Activated naive CD4-positive, alpha-beta T cell treated with anti-CD3 and anti-CD28 coated beads, Interleukin-2, amount 50 U/mL, for 24 hours (primary cell): ENCODE measurements around the gene C7orf57.
"Not testable (repeated sequence)": the region's sequence is repeated elsewhere in the genome, so short reads cannot be mapped to it uniquely, and the experiment has no call there.

Experiments used
- H3K27ac Mint-ChIP-seq: one replicate; pipeline ENCODE4 v1.8.0; 2021; ENCODE audit warnings: mild to moderate bottlenecking, mixed read lengths
- H3K27me3 Mint-ChIP-seq: one replicate; pipeline ENCODE4 v1.8.0; 2021; ENCODE audit warnings: mixed read lengths
- H3K36me3 Mint-ChIP-seq: one replicate; pipeline ENCODE4 v1.8.0; 2021; ENCODE audit warnings: mixed read lengths
- H3K4me1 Mint-ChIP-seq: one replicate; pipeline ENCODE4 v1.8.0; 2021; ENCODE audit warnings: mixed read lengths
- H3K4me3 Mint-ChIP-seq: one replicate; pipeline ENCODE4 v1.8.0; 2021; ENCODE audit warnings: mild to moderate bottlenecking, mixed read lengths
- H3K9me3 Mint-ChIP-seq: one replicate; pipeline ENCODE4 v1.8.0; 2021; ENCODE audit warnings: mixed read lengths

The C7orf57 gene

DNA sequence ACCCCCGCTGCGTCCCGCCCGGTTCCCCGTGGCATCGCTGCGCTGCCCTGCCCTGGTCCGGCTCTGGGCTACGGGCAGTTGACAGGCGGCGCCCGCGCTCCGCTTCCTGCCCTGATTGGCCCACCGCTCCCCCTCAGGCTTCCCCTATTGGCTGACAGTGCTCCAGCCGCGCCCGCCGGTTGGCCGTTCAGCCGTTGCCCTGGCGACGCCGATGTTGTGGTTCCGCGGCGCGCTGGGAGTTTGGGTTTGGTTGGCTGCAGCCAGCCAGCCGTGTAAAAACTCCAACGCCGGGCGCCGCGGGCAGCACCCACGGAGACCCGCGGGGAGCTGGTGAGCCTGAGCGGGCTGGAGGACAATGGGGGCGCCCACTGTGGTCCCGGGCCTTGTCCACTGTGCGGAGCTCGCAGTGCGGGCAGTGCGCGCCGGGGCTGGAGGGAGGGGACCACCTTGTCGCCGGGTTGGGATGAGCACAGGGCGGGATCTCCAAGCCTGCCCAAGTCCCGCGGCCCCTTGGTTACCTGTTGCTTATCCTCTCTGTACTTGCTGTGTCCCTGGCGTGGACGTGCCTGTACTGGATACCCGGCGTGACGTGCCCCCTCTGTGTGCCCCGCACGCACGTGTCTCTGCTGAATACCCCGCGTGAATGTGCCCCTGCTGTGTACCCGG, at the start of gene C7orf57:
C7orf57 (plus strand) TSS at position 243 of the 666 bp plus-strand sequence. CDS start 766 bp downstream, outside the sequence.
- Mint-ChIP-seq H3K9me3 (no peaks in the 10 kb centered on the region), H3K4me1 (peaks cover 7% of the 10 kb centered on the region), H3K36me3 (no peaks in the 10 kb centered on the region), H3K27ac (peak within 1 kb of the TSS; percentile 44), H3K4me3 (peak within 1 kb of the TSS; percentile 89), H3K27me3 (peaks cover 3% of the 10 kb centered on the region)

- Mint-ChIP-seq H3K9me3 (no peaks in the 10 kb centered on the region), H3K27ac (no peak overlapping the region), H3K27me3 (no peaks in the 10 kb centered on the region), H3K4me1 (peaks cover 23% of the 10 kb centered on the region), H3K4me3 (no peak overlapping the region), H3K36me3 (no peaks in the 10 kb centered on the region)
These were observed 46.6 kb upstream of the C7orf57 start for GRCh38 chr7:47988496-47989386.

- H3K4me1 Mint-ChIP-seq: peaks cover 23% of the 10 kb centered on the region
- H3K4me3 Mint-ChIP-seq, H3K9me3 Mint-ChIP-seq, H3K27me3 Mint-ChIP-seq, H3K27ac Mint-ChIP-seq, H3K36me3 Mint-ChIP-seq: not testable (repeated sequence)
These were observed 45.5 kb upstream of the C7orf57 start for GRCh38 chr7:47989607-47990400.

- H3K36me3 Mint-ChIP-seq: no peaks in the 10 kb centered on the region
- H3K4me3 Mint-ChIP-seq: peak overlapping the region; percentile 54
- H3K9me3 Mint-ChIP-seq: no peaks in the 10 kb centered on the region
- no peak overlapping the region for H3K27ac Mint-ChIP-seq
- H3K27me3 Mint-ChIP-seq: no peaks in the 10 kb centered on the region
- peaks cover 23% of the 10 kb centered on the region for H3K4me1 Mint-ChIP-seq
These were observed 44.8 kb upstream of the C7orf57 start for GRCh38 chr7:47990592-47990991.

- Mint-ChIP-seq H3K9me3 (no peaks in the 10 kb centered on the region), H3K36me3 (no peaks in the 10 kb centered on the region), H3K4me1 (peaks cover 23% of the 10 kb centered on the region), H3K4me3 (peak overlapping the region; percentile 91), H3K27me3 (no peaks in the 10 kb centered on the region), H3K27ac (peak overlapping the region; percentile 90)
These were observed 44.1 kb upstream of the C7orf57 start for GRCh38 chr7:47991270-47991669.

DNA sequence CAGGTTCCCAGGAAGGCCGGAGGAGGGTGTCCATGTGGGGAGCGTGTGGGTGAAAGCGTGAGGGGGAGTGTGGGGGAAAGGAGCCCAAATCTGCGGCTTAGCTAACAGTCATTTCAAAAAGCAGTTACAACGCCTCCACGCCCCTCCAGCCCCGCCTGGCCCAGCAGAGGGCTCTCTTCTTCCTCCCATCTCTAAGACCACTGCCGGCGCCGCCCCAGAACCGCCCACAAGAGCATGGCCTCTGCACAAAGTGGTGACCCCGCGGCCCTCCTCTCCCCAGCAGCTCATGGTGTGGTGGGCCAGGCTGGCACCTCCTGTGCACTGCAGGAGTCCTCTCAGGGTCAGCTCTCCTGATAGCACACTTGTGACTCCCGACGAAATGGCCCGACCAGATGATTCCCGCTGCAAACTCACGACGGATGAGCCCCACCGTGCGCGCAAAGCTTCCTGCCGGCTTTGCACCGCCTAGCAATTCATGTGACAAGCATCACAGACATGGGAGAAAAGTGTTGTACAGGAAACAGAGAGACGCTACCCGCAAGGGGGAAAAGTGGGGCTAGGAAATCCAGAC, 43.5 kb upstream of the C7orf57 start:
- H3K27ac Mint-ChIP-seq: peak overlapping the region; percentile 90
- peak overlapping the region; percentile 91 for H3K4me3 Mint-ChIP-seq
- H3K36me3 Mint-ChIP-seq: no peaks in the 10 kb centered on the region
- H3K27me3 Mint-ChIP-seq: no peaks in the 10 kb centered on the region
- H3K4me1 Mint-ChIP-seq: peaks cover 23% of the 10 kb centered on the region
- no peaks in the 10 kb centered on the region for H3K9me3 Mint-ChIP-seq

DNA sequence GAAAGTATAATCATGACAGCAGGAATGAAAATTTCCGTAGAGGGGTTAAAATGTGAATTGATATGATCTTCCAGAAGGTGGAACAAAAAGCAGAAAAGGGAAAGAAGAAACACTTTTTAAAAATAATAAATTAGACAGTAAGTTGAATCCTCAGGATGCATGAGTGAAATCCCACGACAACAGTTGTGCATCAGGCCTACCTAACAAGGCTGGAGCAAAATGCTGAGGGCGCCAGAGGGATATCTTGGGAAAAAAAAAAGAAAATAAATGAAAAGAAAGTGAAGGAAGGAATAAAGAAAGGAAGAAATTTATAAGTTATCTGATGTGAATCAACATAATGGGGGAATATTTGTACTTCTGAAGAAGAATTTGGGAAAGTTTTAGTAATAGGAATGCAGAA, 42.9 kb upstream of the C7orf57 start:
- Mint-ChIP-seq H3K9me3 (no peaks in the 10 kb centered on the region), H3K4me1 (peaks cover 23% of the 10 kb centered on the region), H3K4me3 (peak overlapping the region; percentile 91), H3K27me3 (no peaks in the 10 kb centered on the region), H3K36me3 (no peaks in the 10 kb centered on the region), H3K27ac (peak overlapping the region; percentile 90)

GRCh38 chr7:47999413-47999812, 35.9 kb upstream of the C7orf57 start:
- no peaks in the 10 kb centered on the region for H3K9me3 Mint-ChIP-seq
- H3K4me1 Mint-ChIP-seq: no peaks in the 10 kb centered on the region
- H3K27me3 Mint-ChIP-seq: no peaks in the 10 kb centered on the region
- no peak overlapping the region for H3K27ac Mint-ChIP-seq
- no peak overlapping the region for H3K4me3 Mint-ChIP-seq
- H3K36me3 Mint-ChIP-seq: peaks cover 2% of the 10 kb centered on the region

GRCh38 chr7:48000164-48000563, 35.2 kb upstream of the C7orf57 start:
- not testable (repeated sequence) for H3K9me3 Mint-ChIP-seq, H3K27me3 Mint-ChIP-seq, H3K4me3 Mint-ChIP-seq, H3K27ac Mint-ChIP-seq, H3K36me3 Mint-ChIP-seq, H3K4me1 Mint-ChIP-seq

GRCh38 chr7:48004032-48004431, 31.3 kb upstream of the C7orf57 start:
- H3K4me3 Mint-ChIP-seq: no peak overlapping the region
- H3K27me3 Mint-ChIP-seq: no peaks in the 10 kb centered on the region
- H3K36me3 Mint-ChIP-seq: no peaks in the 10 kb centered on the region
- no peaks in the 10 kb centered on the region for H3K4me1 Mint-ChIP-seq
- H3K27ac Mint-ChIP-seq: no peak overlapping the region
- no peaks in the 10 kb centered on the region for H3K9me3 Mint-ChIP-seq

- H3K9me3 Mint-ChIP-seq: no peaks in the 10 kb centered on the region
- no peaks in the 10 kb centered on the region for H3K4me1 Mint-ChIP-seq
- H3K36me3 Mint-ChIP-seq: no peaks in the 10 kb centered on the region
- no peak overlapping the region for H3K4me3 Mint-ChIP-seq
- no peak overlapping the region for H3K27ac Mint-ChIP-seq
- no peaks in the 10 kb centered on the region for H3K27me3 Mint-ChIP-seq
These were observed 30.7 kb upstream of the C7orf57 start for GRCh38 chr7:48004638-48005037.

DNA sequence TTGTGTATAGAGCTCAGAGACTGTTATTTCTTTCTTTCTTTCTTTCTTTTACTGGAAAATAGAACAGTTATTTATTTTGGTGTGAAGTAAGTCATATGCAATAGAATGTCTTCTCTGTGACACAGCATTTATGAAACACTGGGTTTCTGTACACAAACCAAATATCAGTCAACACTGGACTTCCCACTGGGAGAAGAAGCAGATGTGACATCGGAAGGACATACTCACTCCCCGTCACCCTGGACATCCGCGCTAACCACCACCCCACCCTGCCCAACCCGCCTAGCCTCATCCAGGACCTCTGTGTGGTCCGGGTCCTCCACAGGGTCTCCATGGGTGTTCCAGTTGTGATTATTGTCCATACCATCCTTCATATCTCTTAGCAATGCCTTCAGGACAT, 28.5 kb upstream of the C7orf57 start:
- H3K27ac Mint-ChIP-seq: no peak overlapping the region
- no peaks in the 10 kb centered on the region for H3K9me3 Mint-ChIP-seq
- H3K36me3 Mint-ChIP-seq: no peaks in the 10 kb centered on the region
- no peaks in the 10 kb centered on the region for H3K27me3 Mint-ChIP-seq
- no peak overlapping the region for H3K4me3 Mint-ChIP-seq
- no peaks in the 10 kb centered on the region for H3K4me1 Mint-ChIP-seq

DNA sequence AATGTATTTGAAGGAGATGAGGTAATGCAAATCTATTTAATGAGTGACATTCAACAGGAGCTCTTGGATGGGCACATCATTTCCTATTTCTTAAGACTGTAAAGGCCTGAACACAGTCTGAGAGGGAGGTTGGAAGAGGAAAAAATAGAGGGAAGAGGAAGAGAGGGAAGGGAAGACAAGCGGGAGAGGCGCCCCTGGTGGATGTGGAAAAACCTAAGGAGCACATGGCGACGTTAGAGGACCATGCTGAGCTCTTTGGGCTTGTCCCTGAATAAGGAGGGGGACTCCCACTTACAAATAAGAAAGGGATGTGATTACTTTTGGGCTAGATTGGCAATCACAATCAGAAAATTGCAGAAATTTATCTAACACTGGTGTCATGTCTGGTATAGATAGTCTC, 26.1 kb upstream of the C7orf57 start:
- Mint-ChIP-seq H3K27me3 (no peaks in the 10 kb centered on the region), H3K36me3 (no peaks in the 10 kb centered on the region), H3K27ac (no peak overlapping the region), H3K4me1 (no peaks in the 10 kb centered on the region), H3K9me3 (no peaks in the 10 kb centered on the region), H3K4me3 (no peak overlapping the region)

DNA sequence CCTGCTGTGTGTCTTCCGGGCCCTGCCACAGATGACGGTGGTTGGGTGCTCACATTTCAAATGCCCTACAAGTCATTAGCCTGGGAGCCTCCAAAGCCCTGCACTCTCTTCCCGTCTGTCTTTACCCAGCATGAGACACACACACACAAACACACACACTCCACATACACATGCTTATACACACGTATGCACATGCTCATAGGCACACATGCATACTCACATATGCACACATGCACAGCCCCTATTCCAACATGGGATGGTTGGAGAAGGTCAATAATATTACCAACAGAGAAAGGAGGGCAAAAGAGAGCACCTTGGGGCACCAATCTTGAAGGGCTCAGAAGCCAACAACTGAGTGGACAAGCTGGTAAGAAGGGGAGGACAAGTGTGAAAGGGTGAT, 25.4 kb upstream of the C7orf57 start:
- no peak overlapping the region for H3K27ac Mint-ChIP-seq
- H3K27me3 Mint-ChIP-seq: no peaks in the 10 kb centered on the region
- no peaks in the 10 kb centered on the region for H3K9me3 Mint-ChIP-seq
- no peaks in the 10 kb centered on the region for H3K36me3 Mint-ChIP-seq
- H3K4me3 Mint-ChIP-seq: no peak overlapping the region
- H3K4me1 Mint-ChIP-seq: no peaks in the 10 kb centered on the region

GRCh38 chr7:48011323-48011722, 24.0 kb upstream of the C7orf57 start:
- Mint-ChIP-seq H3K27me3 (no peaks in the 10 kb centered on the region), H3K4me3 (no peak overlapping the region), H3K9me3 (no peaks in the 10 kb centered on the region), H3K36me3 (no peaks in the 10 kb centered on the region), H3K27ac (no peak overlapping the region), H3K4me1 (no peaks in the 10 kb centered on the region)
